ENCODE measurements around the gene RTCA. TPM values are rescaled to one million over a fixed set of nuclear protein-coding genes. Genes with fewer than 3 reads are reported as not detected.
"Not testable (repeated sequence)": the region's sequence is repeated elsewhere in the genome, so short reads cannot be mapped to it uniquely, and the experiment has no call there.

Gene RTCA
- total RNA-seq, 1 experiment from 2014 or later = 27.3 TPM

DNA sequence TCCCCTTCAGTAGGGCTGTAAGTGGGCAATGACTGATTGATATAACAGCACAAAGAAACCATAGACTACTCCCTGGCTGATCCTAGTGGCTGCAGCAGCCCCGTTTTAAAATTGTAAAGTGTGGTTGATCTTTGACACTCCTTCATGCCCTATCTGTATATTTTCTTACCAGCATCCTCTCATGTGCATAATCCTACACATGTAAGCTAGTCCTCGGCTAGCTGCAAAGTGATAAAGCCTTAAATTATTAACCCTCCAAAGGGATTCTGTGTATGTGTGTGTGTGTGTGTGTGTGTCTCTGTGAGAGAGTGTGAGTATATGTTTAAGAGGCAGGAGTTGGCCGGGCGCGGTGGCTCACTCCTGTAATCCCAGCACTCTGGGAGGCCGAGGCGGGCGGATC is 55.5 kb downstream of the RTCA start:
- H3K36me3 ChIP-seq = no peaks in the 10 kb centered on the region
- DNase-seq = no peak

DNA sequence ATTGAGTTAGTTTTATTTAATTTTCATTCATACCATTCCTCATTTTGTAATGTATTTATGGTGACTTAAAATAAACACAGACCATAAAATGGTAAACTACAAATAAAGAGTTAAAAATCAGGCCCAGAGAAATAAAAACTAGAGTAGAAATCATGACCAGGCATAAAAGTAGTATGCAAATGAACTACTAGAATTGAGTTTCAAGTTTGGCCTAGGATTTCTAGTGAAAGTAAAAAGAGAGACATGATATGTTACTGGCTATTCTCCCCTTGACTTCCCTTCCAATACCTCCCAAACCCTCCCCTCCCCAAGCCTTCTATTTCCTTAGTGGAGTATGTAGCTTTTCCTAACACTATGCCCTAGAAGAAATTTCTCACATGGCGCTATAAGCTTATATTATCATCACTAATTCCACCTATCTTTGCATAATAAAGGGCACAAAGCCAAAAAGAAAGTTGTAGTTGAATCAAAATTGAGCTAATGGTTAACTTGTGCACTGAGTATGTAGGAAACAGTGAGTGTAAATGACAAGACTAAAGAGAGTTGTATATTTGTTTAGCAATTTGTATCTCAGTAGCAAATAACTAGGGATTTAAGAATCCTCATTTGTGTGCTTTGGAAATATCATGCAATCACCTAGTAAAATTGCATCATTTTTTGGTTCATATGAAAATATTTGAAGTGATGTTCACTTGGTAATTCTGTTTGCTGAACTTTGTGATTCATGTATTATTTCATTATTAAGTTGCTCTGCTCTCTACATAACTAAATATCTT is 56.6 kb downstream of the RTCA start:
- Histone ChIP-seq H3K27me3 (no peaks in the 10 kb centered on the region), H3K4me3 (no peak overlapping the region), H3K36me3 (no peaks in the 10 kb centered on the region), H3K9me3 (no peaks in the 10 kb centered on the region; the same call in 1 of the 2 replicates)
- no peak for DNase-seq

More for the DNA sequence above, 55.5 kb downstream of the RTCA start:
- Histone ChIP-seq H3K27me3 (no peaks in the 10 kb centered on the region), H3K4me3 (no peak overlapping the region), H3K9me3 (peaks cover 3% of the 10 kb centered on the region; the same call in 1 of the 2 replicates)

DNA sequence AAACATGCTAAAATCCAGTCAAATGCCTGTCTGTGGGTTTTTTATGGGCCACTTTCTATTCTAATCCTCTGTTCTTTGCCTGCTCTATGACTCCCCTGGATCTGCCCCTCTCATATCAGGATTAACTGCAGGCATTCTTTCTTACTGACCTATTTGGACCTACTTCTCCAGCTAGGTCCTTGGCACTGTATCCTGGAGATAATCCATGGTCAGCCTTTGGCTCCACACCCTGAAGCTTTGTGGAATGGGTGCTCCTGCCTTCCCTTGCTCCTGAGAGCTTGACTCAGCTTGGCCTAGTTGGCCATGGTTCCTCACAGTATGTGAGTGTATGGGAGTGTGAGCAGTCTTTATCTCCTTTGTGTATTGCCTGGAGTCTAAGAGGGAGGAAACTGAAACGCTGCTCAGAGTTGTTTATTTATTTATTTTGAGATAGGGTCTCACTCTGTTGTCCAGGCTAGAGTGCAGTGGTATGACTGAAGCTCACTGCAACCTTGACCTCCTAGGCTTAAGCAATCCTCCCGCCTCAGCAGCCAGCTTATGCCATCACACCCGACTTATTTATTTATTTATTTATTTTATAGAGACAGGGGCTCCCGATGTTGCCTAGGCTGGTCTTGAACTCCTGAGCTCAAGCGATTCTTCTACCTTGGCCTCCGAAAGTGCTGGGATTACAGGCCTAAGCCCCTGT is 57.5 kb downstream of the RTCA start:
- Histone ChIP-seq H3K27me3 (no peaks in the 10 kb centered on the region), H3K36me3 (no peaks in the 10 kb centered on the region), H3K4me3 (no peak overlapping the region), H3K9me3 (no peaks in the 10 kb centered on the region; the same call in 1 of the 2 replicates)
- DNase-seq = peak; percentile 93

DNA sequence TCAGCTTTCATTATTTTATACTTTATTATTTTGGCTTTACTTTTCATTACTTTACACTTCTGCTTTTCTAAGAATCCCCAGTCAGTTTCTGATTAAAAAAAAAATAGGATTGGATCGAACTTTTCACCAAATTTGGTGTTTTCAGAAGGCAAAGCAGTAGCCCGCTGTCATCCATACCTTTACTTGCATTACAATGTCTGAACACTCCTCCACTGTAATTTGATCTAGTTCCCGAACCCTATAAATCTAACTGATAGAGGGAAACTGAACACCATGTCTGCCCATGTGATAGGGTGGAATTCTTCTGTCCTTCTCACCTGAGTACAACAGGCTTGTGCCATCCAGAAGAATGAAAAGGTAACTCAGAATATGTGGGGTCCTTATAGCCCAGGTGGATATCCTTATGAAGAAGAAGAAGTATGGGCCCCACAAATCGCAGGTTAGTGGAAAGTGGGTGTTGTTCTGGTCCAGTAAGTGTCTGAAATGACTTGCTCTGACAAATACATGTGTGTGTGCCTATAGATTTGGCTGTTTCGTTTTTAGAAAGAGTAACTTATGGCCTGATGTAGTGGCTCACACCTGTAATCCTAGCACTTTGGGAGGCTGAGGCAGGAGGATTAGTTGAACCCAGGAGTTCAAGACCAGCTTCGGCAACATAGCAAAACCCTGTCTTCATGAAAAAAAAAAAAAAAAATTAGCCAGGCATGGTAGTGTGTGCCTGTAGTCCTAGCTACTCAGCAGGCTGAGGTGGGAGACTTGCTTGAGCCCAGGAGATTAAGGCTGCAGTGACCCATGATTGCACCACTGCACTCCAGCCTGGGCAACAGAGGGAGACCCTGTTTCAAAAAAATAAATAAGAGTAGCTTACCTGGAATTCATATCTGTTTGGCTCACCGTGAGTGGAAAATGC is 59.7 kb downstream of the RTCA start:
- no peaks in the 10 kb centered on the region for H3K27me3 ChIP-seq
- DNase-seq = no peak
- no peaks in the 10 kb centered on the region for H3K9me3 ChIP-seq
- no peak overlapping the region for H3K4me3 ChIP-seq
- H3K36me3 ChIP-seq = no peaks in the 10 kb centered on the region

DNA sequence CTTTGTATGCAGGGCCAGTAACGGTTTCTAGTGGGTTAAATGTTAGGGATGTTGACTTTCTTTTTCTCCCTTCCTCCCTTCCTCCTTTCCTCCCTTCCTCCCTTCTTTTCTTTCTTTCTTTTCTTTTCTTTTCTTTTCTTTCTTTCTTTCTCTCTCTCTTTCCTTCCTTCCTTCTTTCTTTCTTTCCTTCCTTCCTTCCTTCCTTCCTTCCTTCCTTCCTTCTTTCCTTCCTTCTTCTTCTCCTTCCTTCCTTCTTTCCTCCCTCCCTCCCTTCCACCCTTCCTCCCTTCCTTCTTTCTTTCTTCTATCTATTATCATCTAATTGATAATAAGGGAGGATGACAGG is 60.3 kb downstream of the RTCA start:
- H3K36me3 ChIP-seq, H3K27me3 ChIP-seq, H3K4me3 ChIP-seq, H3K9me3 ChIP-seq, DNase-seq: not testable (repeated sequence)

GRCh38 chr1:100328133-100328532 is 62.1 kb downstream of the RTCA start:
- H3K4me3 ChIP-seq = no peak overlapping the region

DNA sequence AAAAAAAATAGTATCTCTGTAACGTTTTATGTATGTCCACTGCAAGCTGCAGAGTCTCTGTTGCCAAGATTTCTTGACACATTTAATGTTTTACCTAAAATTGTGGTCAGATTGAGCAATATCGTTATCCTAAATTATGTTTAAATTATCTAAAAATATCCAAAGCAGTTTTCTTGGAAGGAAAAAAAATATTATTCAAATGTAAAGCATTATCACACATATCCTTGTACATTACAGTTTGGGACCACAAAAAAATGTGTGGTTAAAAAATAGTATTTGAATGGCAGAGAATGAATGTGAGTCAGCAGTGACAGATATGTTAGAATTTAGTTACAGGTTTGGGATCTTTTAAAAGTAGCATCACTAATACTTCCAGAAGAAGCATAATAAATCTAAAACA is 65.1 kb downstream of the RTCA start:
- not testable (repeated sequence) for H3K9me3 ChIP-seq, H3K36me3 ChIP-seq, DNase-seq, H3K27me3 ChIP-seq, H3K4me3 ChIP-seq

More at GRCh38 chr1:100328133-100328532, 62.1 kb downstream of the RTCA start:
- Histone ChIP-seq H3K27me3 (no peaks in the 10 kb centered on the region), H3K36me3 (no peaks in the 10 kb centered on the region), H3K9me3 (no peaks in the 10 kb centered on the region)
- DNase-seq = no peak

DNA sequence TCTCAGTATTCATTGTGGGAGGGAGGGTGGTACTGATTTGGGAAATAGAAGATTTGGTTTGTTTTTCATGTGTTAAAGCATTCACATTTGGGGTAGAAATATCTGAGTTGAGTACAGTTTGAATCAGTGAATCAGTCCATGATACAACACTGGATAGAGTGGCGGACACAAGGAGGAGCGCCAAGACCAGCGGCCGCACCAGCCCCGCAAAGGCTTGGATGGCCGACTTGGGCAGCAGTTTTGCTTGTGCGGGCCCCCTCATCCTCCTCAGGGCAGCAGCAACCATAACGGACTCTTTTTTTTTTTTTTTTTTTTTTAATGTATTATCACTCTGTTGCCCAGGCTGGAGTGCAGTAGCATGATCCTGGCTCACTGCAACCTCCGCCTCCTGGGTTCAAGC is 66.3 kb downstream of the RTCA start:
- H3K27me3 ChIP-seq = no peaks in the 10 kb centered on the region
- no peaks in the 10 kb centered on the region for H3K36me3 ChIP-seq
- H3K4me3 ChIP-seq = no peak overlapping the region
- no peaks in the 10 kb centered on the region for H3K9me3 ChIP-seq
- DNase-seq = no peak

DNA sequence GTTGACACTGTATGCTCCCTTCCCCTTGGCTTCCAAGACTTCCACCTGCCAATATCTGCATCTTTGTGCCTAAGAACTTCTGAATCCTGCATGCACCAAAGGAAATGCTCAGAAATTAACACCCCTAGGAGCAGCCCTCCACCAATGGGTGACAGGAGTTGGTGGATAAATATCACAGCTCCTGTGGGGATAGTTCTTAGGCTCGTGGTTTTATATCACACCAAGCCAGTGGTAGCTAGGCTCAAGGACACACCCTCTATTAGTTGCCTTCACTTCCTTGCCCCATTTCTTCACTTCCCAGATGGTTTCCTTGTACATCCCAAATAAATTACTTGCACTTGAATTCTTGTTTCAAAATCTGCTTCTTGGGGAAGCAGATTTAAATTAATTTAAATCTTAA is 69.4 kb downstream of the RTCA start:
- H3K4me3 ChIP-seq = no peak overlapping the region
- no peaks in the 10 kb centered on the region for H3K9me3 ChIP-seq
- H3K27me3 ChIP-seq = peaks cover 3% of the 10 kb centered on the region; the same call in 1 of the 2 replicates
- DNase-seq = no peak
- no peaks in the 10 kb centered on the region for H3K36me3 ChIP-seq

GRCh38 chr1:100337878-100338277 is 71.9 kb downstream of the RTCA start:
- not testable (repeated sequence) for H3K4me3 ChIP-seq, H3K36me3 ChIP-seq, DNase-seq, H3K27me3 ChIP-seq, H3K9me3 ChIP-seq

DNA sequence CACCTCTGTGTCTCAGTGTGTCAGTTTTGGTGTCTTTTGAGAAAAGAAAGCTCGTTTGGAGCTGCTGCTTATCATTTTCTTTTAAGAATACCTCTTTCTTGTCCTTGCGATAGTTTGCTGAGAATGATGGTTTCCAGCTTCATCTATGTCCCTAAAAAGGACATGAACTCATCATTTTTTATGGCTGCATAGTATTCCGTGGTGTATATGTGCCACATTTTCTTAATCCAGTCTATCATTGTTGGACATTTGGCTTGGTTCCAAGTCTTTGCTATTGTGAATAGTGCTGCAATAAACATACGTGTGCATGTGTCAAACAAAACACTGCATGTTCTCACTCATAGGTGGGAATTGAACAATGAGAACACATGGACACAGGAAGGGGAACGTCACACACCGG is 73.7 kb downstream of the RTCA start:
- not testable (repeated sequence) for H3K27me3 ChIP-seq, DNase-seq, H3K4me3 ChIP-seq, H3K36me3 ChIP-seq, H3K9me3 ChIP-seq

GRCh38 chr1:100340494-100340893 is 74.5 kb downstream of the RTCA start:
- no peaks in the 10 kb centered on the region for H3K9me3 ChIP-seq
- no peak overlapping the region for H3K4me3 ChIP-seq
- DNase-seq = no peak
- H3K36me3 ChIP-seq = no peaks in the 10 kb centered on the region
- peaks cover 3% of the 10 kb centered on the region; the same call in 1 of the 2 replicates for H3K27me3 ChIP-seq

- DNase-seq = no peak
- H3K9me3 ChIP-seq = no peaks in the 10 kb centered on the region
- no peaks in the 10 kb centered on the region for H3K36me3 ChIP-seq
These were observed 76.3 kb downstream of the RTCA start for GRCh38 chr1:100342348-100342747.

More at GRCh38 chr1:100342348-100342747, 76.3 kb downstream of the RTCA start:
- H3K4me3 ChIP-seq = no peak overlapping the region
- H3K27me3 ChIP-seq = peaks cover 3% of the 10 kb centered on the region; the same call in 1 of the 2 replicates

Other genes starting within 250 kb of the RTCA start
- gene SASS6, start 133.3 kb upstream of the RTCA start, total RNA-seq (2014; rRNA removed; shearing (Covaris generic); ENCODE audit: low replicate concordance) = 3.2 and 4.9 TPM in 2 replicates
- 3.9 and 8.6 TPM in 2 replicates for gene TRMT13, start 133.1 kb upstream of the RTCA start, total RNA-seq (2014; rRNA removed; shearing (Covaris generic); ENCODE audit: low replicate concordance)
- gene LRRC39, start 88.0 kb upstream of the RTCA start, total RNA-seq (2014; rRNA removed; shearing (Covaris generic); ENCODE audit: low replicate concordance) = 0.20 TPM in 1 of 2 replicates, not detected in the other
- gene DBT, start 16.4 kb upstream of the RTCA start, total RNA-seq (2014; rRNA removed; shearing (Covaris generic); ENCODE audit: low replicate concordance) = 3.2 and 3.7 TPM in 2 replicates
- 0.46 and 2.2 TPM in 2 replicates for gene CDC14A, start 86.3 kb downstream of the RTCA start, total RNA-seq (2014; rRNA removed; shearing (Covaris generic); ENCODE audit: low replicate concordance)

Data from MG63 (cell line).